Amniotic epithelial cell (primary cell): ENCODE measurements around the gene RTF2.
A peak's percentile ranks its signal among the peaks of the same experiment; 100 is the strongest.
"Not testable (repeated sequence)": the region's sequence is repeated elsewhere in the genome, so short reads cannot be mapped to it uniquely, and the experiment has no call there.

ENCODE experiments used
- DNase-seq: peaks from one replicate; pipeline ENCODE4 v3.0.0-alpha.2; 2010; ENCODE audit warnings: low read depth

The RTF2 gene

DNA sequence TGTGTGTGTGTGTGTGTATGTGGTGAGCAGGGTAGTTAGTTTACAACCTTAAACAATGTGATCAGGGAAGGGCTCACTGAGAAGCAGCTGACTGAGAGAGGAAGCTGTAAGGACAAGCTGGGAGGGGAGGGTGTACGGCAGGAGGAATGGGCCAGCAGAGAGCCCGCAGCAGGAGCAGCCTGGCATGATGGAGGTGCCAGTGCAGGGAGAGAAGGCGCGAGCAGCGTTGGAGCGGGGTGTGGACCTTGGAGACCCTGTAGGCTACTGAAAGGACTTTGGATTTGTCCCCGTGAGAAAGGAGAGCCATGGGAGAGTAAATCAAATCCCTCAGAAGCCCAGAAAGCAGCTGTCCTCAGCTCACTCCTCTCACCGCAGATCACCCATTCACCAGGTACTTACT lies 83.1 kb downstream of the RTF2 start:
- no peak for DNase-seq

GRCh38 chr20:56552911-56553629 lies 84.6 kb downstream of the RTF2 start:
- no peak for DNase-seq

GRCh38 chr20:56554869-56555268 lies 86.4 kb downstream of the RTF2 start:
- peak; percentile 97 for DNase-seq

DNA sequence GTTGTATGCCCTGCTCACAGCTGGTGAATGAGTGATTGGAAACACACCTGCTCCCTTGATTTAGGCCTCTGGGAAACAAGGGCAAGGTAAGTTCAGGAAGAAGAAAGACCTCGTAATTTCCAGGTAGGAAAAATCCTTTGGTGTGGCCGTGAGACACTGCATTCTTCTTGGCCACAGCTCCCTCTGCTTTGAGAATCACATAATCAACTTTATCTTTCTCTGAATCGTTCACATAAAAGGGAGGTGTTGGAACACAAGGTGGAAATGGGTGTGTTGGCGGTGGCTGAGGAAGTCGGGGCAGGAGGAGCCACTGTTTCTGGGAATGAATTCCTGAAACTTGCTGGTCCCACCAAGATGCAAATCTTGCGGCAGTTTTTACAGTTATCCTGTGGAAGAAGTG lies 90.5 kb downstream of the RTF2 start:
- DNase-seq, result no peak

DNA sequence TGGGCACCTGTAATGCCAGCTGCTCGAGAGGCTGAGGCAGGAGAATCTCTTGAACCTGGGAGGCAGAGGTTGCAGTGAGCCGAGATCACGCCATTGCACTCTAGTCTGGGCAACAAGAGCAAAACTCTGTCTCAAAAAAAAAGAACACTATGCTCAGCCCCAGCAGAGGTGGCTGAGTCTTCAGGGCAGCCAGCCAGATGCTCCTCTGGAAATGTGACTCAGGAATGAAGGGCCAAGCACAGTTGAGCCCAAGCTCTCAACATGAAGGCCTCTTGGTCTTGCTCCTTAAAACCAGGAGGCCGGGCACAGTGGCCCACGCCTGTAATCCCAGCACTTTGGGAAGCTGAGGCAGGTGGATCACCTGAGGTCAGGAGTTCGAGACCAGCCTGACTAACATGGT lies 96.1 kb downstream of the RTF2 start:
- DNase-seq, result not testable (repeated sequence)

GRCh38 chr20:56565511-56565910 lies 97.1 kb downstream of the RTF2 start:
- DNase-seq, result no peak

GRCh38 chr20:56566621-56567020 lies 98.2 kb downstream of the RTF2 start:
- DNase-seq, result no peak
